ENCODE measurements around the gene SLC22A4.

DNA sequence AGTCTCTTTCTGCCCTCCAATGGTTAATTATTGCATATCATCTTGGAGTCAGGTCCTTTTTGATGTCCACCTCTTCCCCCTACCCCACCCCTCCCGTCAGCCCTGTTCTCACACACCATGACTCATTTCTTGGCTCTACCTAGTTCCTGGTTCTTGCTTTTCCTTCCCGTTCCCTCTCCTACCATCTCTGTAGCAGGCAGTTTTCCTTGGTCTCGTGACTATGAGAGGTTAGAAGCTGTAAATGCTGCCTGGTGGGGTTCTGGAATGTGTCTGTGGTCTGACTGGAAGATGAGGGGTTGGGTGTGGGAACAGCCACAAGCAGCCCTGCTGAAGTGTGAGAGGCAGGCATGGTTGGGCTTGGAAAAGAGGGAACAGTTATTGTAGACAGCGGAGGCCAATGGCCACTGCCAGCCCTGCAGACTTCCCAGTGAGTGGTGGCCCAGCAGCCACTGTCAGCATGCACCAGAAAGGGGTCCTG, 93.5 kb downstream of the SLC22A4 start:
- TF ChIP-seq YY1 (IDR thresholded peaks at IDR 0.05; ENCODE audit: low read depth, low read length) (no peak), CEBPB (IDR thresholded peaks at IDR 0.05; ENCODE audit: low read depth, low read length) (no peak)

All from H1 (cell line).